ENCODE results near the gene CCDC85C. TPM values are rescaled to one million over a fixed set of nuclear protein-coding genes. Genes with fewer than 3 reads are reported as not detected.

The CCDC85C gene
- polyA plus RNA-seq, 1 of the 3 experiments (the other 2 are of a cell fraction): 9.6 TPM

GRCh38 chr14:99548871-99549515 is 55.0 kb downstream of the CCDC85C start (continued):
- no peak for TF ChIP-seq EP300 (IDR thresholded peaks at IDR 0.05; ENCODE audit: borderline replicate concordance in 1 of 2, low read depth in 1 of 2, low read length in 1 of 2)
- no peak for TF ChIP-seq PBX3 (IDR thresholded peaks at IDR 0.05)
- no peak for TF ChIP-seq GABPA (IDR thresholded peaks at IDR 0.05; ENCODE audit: low read depth)
- no peak for TF ChIP-seq CTCF (IDR thresholded peaks at IDR 0.05)
- TF ChIP-seq NRF1 (IDR thresholded peaks at IDR 0.05; ENCODE audit: low read depth, low read length): no peak
- no peak for TF ChIP-seq YY1 (IDR thresholded peaks at IDR 0.05; ENCODE audit: low read depth)

GRCh38 chr14:99548255-99548654 is 55.8 kb downstream of the CCDC85C start:
- H3F3A ChIP-seq (replicated peaks; ENCODE audit: insufficient read depth): peaks cover 2% of the 10 kb centered on the region
- no peaks in the 10 kb centered on the region for H3K9me3 ChIP-seq
- peaks cover 0 to 77% of the 10 kb centered on the region in 2 experiments; a peak in 1 of 4 replicates for H3K4me1 ChIP-seq (ENCODE audit: control insufficient read depth in 1 of 2, insufficient read depth in 2 of 2, low read depth in 1 of 2, low read length in 1 of 2)
- ChIA-PET CTCF (interaction anchor here (1.3 to 2.5 kb wide), 3 partner anchors 14 to 244 kb away, joined by 3 to 11 read pairs (median 8); no protein-coding TSS in a partner anchor), POLR2A (interaction anchor here (1.0 kb wide), 1 partner anchor 13 kb away, joined by 3 read pairs; no protein-coding TSS in a partner anchor)
- 93% methylated on average over 18 of the region's 18 CpGs for WGBS (ENCODE audit: low lambda C conversion rate)
- H3K36me3 ChIP-seq (replicated peaks in 1 of 2; ENCODE audit: control insufficient read depth in 1 of 2, insufficient read depth in 2 of 2, low read length in 1 of 2): no peaks in the 10 kb centered on the region
- H2AFZ ChIP-seq (ENCODE audit: low read depth): no peak overlapping the region
- H3K4me2 ChIP-seq: no peak overlapping the region
- TF ChIP-seq TAF1 (IDR thresholded peaks at IDR 0.05; ENCODE audit: borderline replicate concordance, low read depth, low read length) (no peak), TEAD4 (IDR thresholded peaks at IDR 0.05; ENCODE audit: borderline replicate concordance, insufficient read depth) (no peak), POLR2AphosphoS5 (IDR thresholded peaks at IDR 0.05; ENCODE audit: low read depth, low read length) (no peak), IRF3 (IDR thresholded peaks at IDR 0.05; ENCODE audit: low read depth, low read length) (no peak), TCF12 (IDR thresholded peaks at IDR 0.05) (no peak), RFX5 (IDR thresholded peaks at IDR 0.05; ENCODE audit: low read length) (no peak)
- H3K27me3 ChIP-seq (ENCODE audit: insufficient read depth): no peaks in the 10 kb centered on the region
- H3K4me3 ChIP-seq (ENCODE audit: low read depth in 2 of 2, low read length in 1 of 2): no peak overlapping the region
- H4K20me1 ChIP-seq (ENCODE audit: insufficient read depth): peaks cover 76% of the 10 kb centered on the region; the same call in 1 of the 2 replicates
- no peak for DNase-seq
- H3K9ac ChIP-seq: no peak overlapping the region
- peaks cover 78% of the 10 kb centered on the region for H3K79me2 ChIP-seq (ENCODE audit: insufficient read depth)
- H3K9me2 ChIP-seq: no peaks in the 10 kb centered on the region
- H3K27ac ChIP-seq (ENCODE audit: low read depth in 2 of 2, low read length in 1 of 2): no peak overlapping the region
